ENCODE results near the gene KRT36. TPM values are rescaled to one million over a fixed set of nuclear protein-coding genes. Genes with fewer than 3 reads are reported as not detected.

KRT36 gene
- total RNA-seq, 2 experiments from 2014 or later: not detected

GRCh38 chr17:41494524-41494923, 4.8 kb upstream of the KRT36 start:
- POLR2A ChIA-PET: interaction anchor here (0.6 to 1.1 kb wide), 2 partner anchors 10 to 198 kb away, joined by 3 to 4 read pairs; no protein-coding TSS in a partner anchor
- Mint-ChIP-seq H3K9me3 (no peaks in the 10 kb centered on the region), H3K27ac (no peak overlapping the region), H3K4me3 (no peak overlapping the region), H3K36me3 (ENCODE audit: low read depth) (no peaks in the 10 kb centered on the region), H3K27me3 (no peaks in the 10 kb centered on the region), H3K4me1 (ENCODE audit: low read depth) (peaks cover 9% of the 10 kb centered on the region)
- intact Hi-C loops (cut with micrococcal nuclease): no loop called here
- no peak for ATAC-seq
- no peak for DNase-seq
- TF ChIP-seq CTCF (IDR thresholded peaks at IDR 0.05): no peak
- CTCF ChIA-PET: interaction anchor here (0.9 to 4.3 kb wide), 3 partner anchors 10 to 169 kb away, joined by 3 to 18 read pairs (median 8); no protein-coding TSS in a partner anchor

GRCh38 chr17:41492771-41493170, 3.1 kb upstream of the KRT36 start:
- Mint-ChIP-seq H3K9me3 (no peaks in the 10 kb centered on the region), H3K27me3 (no peaks in the 10 kb centered on the region)

GRCh38 chr17:41492351-41492750, 2.6 kb upstream of the KRT36 start:
- CTCF ChIA-PET: interaction anchor here (1.0 to 1.9 kb wide), 3 partner anchors 56 to 75 kb away, joined by 3 to 7 read pairs (median 3); no protein-coding TSS in a partner anchor
- no peak for DNase-seq
- H3K9me3 Mint-ChIP-seq: no peaks in the 10 kb centered on the region
- no peak for TF ChIP-seq CTCF (IDR thresholded peaks at IDR 0.05)
- no peaks in the 10 kb centered on the region for H3K27me3 Mint-ChIP-seq
- ATAC-seq: no peak
- no peak overlapping the region for H3K4me3 Mint-ChIP-seq
- H3K4me1 Mint-ChIP-seq (ENCODE audit: low read depth): peaks cover 9% of the 10 kb centered on the region
- no peak overlapping the region for H3K27ac Mint-ChIP-seq
- POLR2A ChIA-PET: no interaction called here
- no peaks in the 10 kb centered on the region for H3K36me3 Mint-ChIP-seq (ENCODE audit: low read depth)
- intact Hi-C loops (cut with micrococcal nuclease): no loop called here

More at GRCh38 chr17:41492771-41493170, 3.1 kb upstream of the KRT36 start:
- no peak overlapping the region for H3K4me3 Mint-ChIP-seq
- POLR2A ChIA-PET: no interaction called here
- intact Hi-C loops (cut with micrococcal nuclease): no loop called here
- TF ChIP-seq CTCF (IDR thresholded peaks at IDR 0.05): no peak
- CTCF ChIA-PET: interaction anchor here (1.0 to 1.1 kb wide), 2 partner anchors 56 to 75 kb away, joined by 3 read pairs; no protein-coding TSS in a partner anchor
- no peak overlapping the region for H3K27ac Mint-ChIP-seq
- H3K4me1 Mint-ChIP-seq (ENCODE audit: low read depth): peaks cover 9% of the 10 kb centered on the region
- DNase-seq (no peak), ATAC-seq (no peak)
- H3K36me3 Mint-ChIP-seq (ENCODE audit: low read depth): no peaks in the 10 kb centered on the region

GRCh38 chr17:41491476-41491875, 1.8 kb upstream of the KRT36 start:
- Mint-ChIP-seq H3K27me3 (no peaks in the 10 kb centered on the region), H3K36me3 (ENCODE audit: low read depth) (no peaks in the 10 kb centered on the region), H3K27ac (no peak overlapping the region), H3K4me3 (no peak overlapping the region), H3K9me3 (no peaks in the 10 kb centered on the region), H3K4me1 (ENCODE audit: low read depth) (peaks cover 2% of the 10 kb centered on the region)
- ATAC-seq: no peak
- DNase-seq: no peak
- ChIA-PET POLR2A (interaction anchor here (1.1 kb wide), 1 partner anchor 25 kb away, joined by 3 read pairs; the partner anchor contains the start of gene KRT32), CTCF (interaction anchor here (1.5 to 1.9 kb wide), 2 partner anchors 57 to 171 kb away, joined by 5 to 7 read pairs; no protein-coding TSS in a partner anchor)
- no peak for TF ChIP-seq CTCF (IDR thresholded peaks at IDR 0.05)
- intact Hi-C loops (cut with micrococcal nuclease): no loop called here
